HL-60 (cell line): ENCODE data around the gene GRPEL2.

Experiments
- DNase-seq, 2 experiments: peaks; one replicate each; pipeline ENCODE4 v3.0.0-alpha.2; 2010 to 2020; ENCODE audit warnings: low read depth in 1 of 2, low spot score in 1 of 2
- H3K27ac ChIP-seq: fragments of 250-450 bp; sonication (Bioruptor Pico); replicated peaks from 2 replicates; pipeline ENCODE4 v1.5.1; 2020; ENCODE audit warnings: mild to moderate bottlenecking, moderate library complexity
- H3K27me3 ChIP-seq: fragments of 250-450 bp; sonication (Bioruptor Pico); 2 replicates; pipeline ENCODE4 v1.5.1; 2021; ENCODE audit warnings: mild to moderate bottlenecking, moderate library complexity; ENCODE audit not compliant: insufficient read depth, poor library complexity, severe bottlenecking
- H3K4me3 ChIP-seq: replicated peaks from 2 replicates; pipeline ENCODE4 v1.5.1; 2011; ENCODE audit warnings: mild to moderate bottlenecking, control low read depth, low read length; ENCODE audit not compliant: insufficient read depth
- CTCF ChIP-seq: IDR thresholded peaks from one replicate; pipeline ENCODE4 v1.5.1; 2011; ENCODE audit warnings: low read length, control low read depth, inconsistent platforms; ENCODE audit not compliant: insufficient read depth
- GABPA ChIP-seq: IDR thresholded peaks from 2 replicates; pipeline ENCODE4 v1.6.1; 2012; ENCODE audit warnings: low read depth
- POLR2AphosphoS5 ChIP-seq: IDR thresholded peaks from 2 replicates; pipeline ENCODE4 v1.6.1; 2012; ENCODE audit warnings: low read depth
- REST ChIP-seq: IDR thresholded peaks from 2 replicates; pipeline ENCODE4 v1.6.1; 2012; ENCODE audit warnings: low read depth; ENCODE audit not compliant: insufficient replicate concordance
- SPI1 ChIP-seq: IDR thresholded peaks from 2 replicates; pipeline ENCODE4 v1.6.1; 2012; ENCODE audit warnings: low read depth, mild to moderate bottlenecking, borderline replicate concordance

GRPEL2 gene

GRCh38 chr5:149323621-149324205, 21.6 kb upstream of the GRPEL2 start:
- TF ChIP-seq REST (no peak), SPI1 (no peak), GABPA (no peak), CTCF (no peak), POLR2AphosphoS5 (no peak)
- no peak overlapping the region for H3K4me3 ChIP-seq
- DNase-seq = no peak
- H3K27ac ChIP-seq = no peak overlapping the region
- no peaks in the 10 kb centered on the region for H3K27me3 ChIP-seq

- TF ChIP-seq POLR2AphosphoS5 (no peak), GABPA (no peak), CTCF (no peak), REST (no peak), SPI1 (no peak)
- no peaks in the 10 kb centered on the region for H3K27me3 ChIP-seq
- H3K4me3 ChIP-seq = no peak overlapping the region
- H3K27ac ChIP-seq = no peak overlapping the region
- DNase-seq = no peak
Measured at GRCh38 chr5:149324641-149325040, 20.7 kb upstream of the GRPEL2 start.

- no peak for DNase-seq
- Histone ChIP-seq H3K27ac (no peak overlapping the region), H3K27me3 (no peaks in the 10 kb centered on the region), H3K4me3 (no peak overlapping the region)
- TF ChIP-seq POLR2AphosphoS5 = no peak
- TF ChIP-seq GABPA = no peak
Measured at GRCh38 chr5:149325166-149325735, 20.0 kb upstream of the GRPEL2 start.

GRCh38 chr5:149325894-149326293, 19.4 kb upstream of the GRPEL2 start:
- H3K4me3 ChIP-seq = no peak overlapping the region
- no peak for DNase-seq
- no peak overlapping the region for H3K27ac ChIP-seq
- no peak for TF ChIP-seq CTCF
- TF ChIP-seq SPI1 = no peak
- no peak for TF ChIP-seq REST
- no peak for TF ChIP-seq POLR2AphosphoS5
- no peak for TF ChIP-seq GABPA
- H3K27me3 ChIP-seq = no peaks in the 10 kb centered on the region
